ENCODE results near the gene LCK.

The LCK gene

GRCh38 chr1:32250893-32251716 lies at the start of gene LCK:
Gene LCK, plus strand, starts transcription at chr1:32251265. Its CDS starts 23,065 bp downstream, at chr1:32274330.
- Histone ChIP-seq H3K27me3 (ENCODE audit: control insufficient read depth, insufficient read depth, low read length) (no peaks in the 10 kb centered on the region), H3K9ac (ENCODE audit: low read length) (peak within 1 kb of the TSS; percentile 25), H3K9me3 (ENCODE audit: control insufficient read depth, low read length) (no peaks in the 10 kb centered on the region), H3K4me3 (ENCODE audit: low read length) (no peak within 1 kb of the TSS), H3K36me3 (ENCODE audit: control insufficient read depth, insufficient read depth, low read length) (no peaks in the 10 kb centered on the region), H3K4me1 (ENCODE audit: control insufficient read depth, insufficient read depth, low read length) (peaks cover 12% of the 10 kb centered on the region)

- Histone ChIP-seq H3K4me3 (ENCODE audit: low read length) (peak overlapping the region; percentile 32), H3K9me3 (ENCODE audit: control insufficient read depth, low read length) (no peaks in the 10 kb centered on the region), H3K9ac (ENCODE audit: low read length) (peak overlapping the region; percentile 73), H3K4me1 (ENCODE audit: control insufficient read depth, insufficient read depth, low read length) (peaks cover 47% of the 10 kb centered on the region), H3K36me3 (ENCODE audit: control insufficient read depth, insufficient read depth, low read length) (no peaks in the 10 kb centered on the region), H3K27me3 (ENCODE audit: control insufficient read depth, insufficient read depth, low read length) (no peaks in the 10 kb centered on the region)
Observed at GRCh38 chr1:32204943-32205361, 46.1 kb upstream of the LCK start.

GRCh38 chr1:32205401-32206370 lies 45.4 kb upstream of the LCK start, which contains the start of gene IQCC:
Gene IQCC, plus strand, starts transcription at chr1:32205671. Its CDS starts 11 bp downstream, at chr1:32205682.
- Histone ChIP-seq H3K36me3 (ENCODE audit: control insufficient read depth, insufficient read depth, low read length) (no peaks in the 10 kb centered on the region), H3K27me3 (ENCODE audit: control insufficient read depth, insufficient read depth, low read length) (no peaks in the 10 kb centered on the region), H3K9ac (ENCODE audit: low read length) (peak within 1 kb of the TSS; percentile 73), H3K4me1 (ENCODE audit: control insufficient read depth, insufficient read depth, low read length) (peaks cover 41% of the 10 kb centered on the region), H3K4me3 (ENCODE audit: low read length) (peak within 1 kb of the TSS; percentile 32), H3K9me3 (ENCODE audit: control insufficient read depth, low read length) (no peaks in the 10 kb centered on the region)

- H3K9me3 ChIP-seq (ENCODE audit: control insufficient read depth, low read length) = no peaks in the 10 kb centered on the region
- H3K27me3 ChIP-seq (ENCODE audit: control insufficient read depth, insufficient read depth, low read length) = no peaks in the 10 kb centered on the region
- no peak overlapping the region for H3K9ac ChIP-seq (ENCODE audit: low read length)
- peaks cover 31% of the 10 kb centered on the region for H3K4me1 ChIP-seq (ENCODE audit: control insufficient read depth, insufficient read depth, low read length)
- no peak overlapping the region for H3K4me3 ChIP-seq (ENCODE audit: low read length)
- H3K36me3 ChIP-seq (ENCODE audit: control insufficient read depth, insufficient read depth, low read length) = no peaks in the 10 kb centered on the region
Observed at GRCh38 chr1:32208469-32208868, 42.6 kb upstream of the LCK start.

DNA sequence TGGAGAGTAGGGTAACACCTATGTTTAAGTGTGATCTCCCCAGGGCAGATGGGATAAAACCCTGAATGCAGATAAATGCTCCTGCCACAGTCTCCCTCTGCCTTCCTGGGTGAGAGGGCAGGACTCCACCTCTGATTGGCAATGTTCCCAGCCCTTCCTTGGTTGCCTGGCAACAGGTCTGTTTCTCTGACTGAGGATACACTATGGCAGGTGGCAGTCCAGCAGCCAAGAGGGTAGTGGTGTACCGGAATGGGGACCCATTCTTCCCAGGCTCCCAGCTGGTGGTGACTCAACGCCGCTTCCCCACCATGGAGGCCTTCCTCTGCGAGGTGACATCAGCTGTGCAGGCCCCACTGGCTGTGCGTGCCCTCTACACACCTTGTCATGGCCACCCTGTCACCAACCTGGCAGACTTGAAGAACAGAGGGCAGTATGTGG lies 42.2 kb upstream of the LCK start, which contains the start of gene DCDC2B:
Gene DCDC2B (plus strand): TSS at position 199 of the 438 bp plus-strand sequence. CDS start 5 bp downstream, at position 204.
- Histone ChIP-seq H3K27me3 (ENCODE audit: control insufficient read depth, insufficient read depth, low read length) (no peaks in the 10 kb centered on the region), H3K36me3 (ENCODE audit: control insufficient read depth, insufficient read depth, low read length) (no peaks in the 10 kb centered on the region), H3K4me3 (ENCODE audit: low read length) (no peak within 1 kb of the TSS), H3K4me1 (ENCODE audit: control insufficient read depth, insufficient read depth, low read length) (peaks cover 31% of the 10 kb centered on the region), H3K9me3 (ENCODE audit: control insufficient read depth, low read length) (no peaks in the 10 kb centered on the region), H3K9ac (ENCODE audit: low read length) (no peak within 1 kb of the TSS)

- H3K9ac ChIP-seq (ENCODE audit: low read length) = no peak overlapping the region
- H3K4me3 ChIP-seq (ENCODE audit: low read length) = no peak overlapping the region
- no peaks in the 10 kb centered on the region for H3K9me3 ChIP-seq (ENCODE audit: control insufficient read depth, low read length)
- H3K36me3 ChIP-seq (ENCODE audit: control insufficient read depth, insufficient read depth, low read length) = peaks cover 11% of the 10 kb centered on the region
- no peaks in the 10 kb centered on the region for H3K27me3 ChIP-seq (ENCODE audit: control insufficient read depth, insufficient read depth, low read length)
- H3K4me1 ChIP-seq (ENCODE audit: control insufficient read depth, insufficient read depth, low read length) = peaks cover 19% of the 10 kb centered on the region
Observed at GRCh38 chr1:32215629-32216480, 35.2 kb upstream of the LCK start.

DNA sequence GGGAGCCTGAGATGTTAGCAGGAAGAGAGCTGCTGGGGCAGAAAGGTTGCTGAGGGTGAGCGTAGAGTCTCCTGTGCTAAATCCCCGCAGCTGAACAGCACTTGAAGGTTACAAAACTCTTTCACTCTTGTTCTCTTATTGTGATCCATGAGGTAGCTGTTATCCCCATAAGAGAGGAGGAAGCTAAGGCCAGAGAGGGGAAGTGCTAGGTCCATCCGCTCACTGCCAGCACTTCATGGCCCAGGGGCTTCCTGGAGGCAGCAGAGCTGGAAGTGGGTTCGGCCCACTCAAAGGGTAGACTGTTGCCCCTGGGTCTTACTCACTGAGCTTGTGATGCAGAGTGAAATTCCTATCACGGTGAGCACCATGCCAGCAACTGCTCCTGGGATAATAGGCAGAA lies 34.5 kb upstream of the LCK start:
- Histone ChIP-seq H3K9ac (ENCODE audit: low read length) (no peak overlapping the region), H3K4me1 (ENCODE audit: control insufficient read depth, insufficient read depth, low read length) (peaks cover 26% of the 10 kb centered on the region), H3K4me3 (ENCODE audit: low read length) (no peak overlapping the region), H3K9me3 (ENCODE audit: control insufficient read depth, low read length) (no peaks in the 10 kb centered on the region), H3K36me3 (ENCODE audit: control insufficient read depth, insufficient read depth, low read length) (peaks cover 11% of the 10 kb centered on the region), H3K27me3 (ENCODE audit: control insufficient read depth, insufficient read depth, low read length) (no peaks in the 10 kb centered on the region)

DNA sequence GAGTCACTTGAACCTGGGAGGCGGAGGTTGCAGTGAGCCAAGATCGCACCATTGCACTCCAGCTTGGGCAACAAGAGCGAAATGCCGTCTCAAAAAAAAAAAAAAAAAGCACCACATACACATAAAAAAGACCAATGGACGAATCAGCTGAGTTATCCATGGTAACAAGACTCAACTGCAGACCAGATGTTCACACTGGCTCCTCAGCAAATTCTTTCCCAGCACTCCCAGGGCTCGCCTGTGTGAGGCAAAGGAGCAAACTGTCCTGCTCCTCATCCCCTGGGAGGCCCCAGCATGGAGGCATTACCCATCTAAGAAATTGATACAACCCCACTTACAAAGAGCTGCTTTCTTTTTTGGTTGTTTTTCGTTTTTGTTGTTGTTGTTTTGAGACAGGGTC lies 32.0 kb upstream of the LCK start:
- Histone ChIP-seq H3K9ac (ENCODE audit: low read length) (no peak overlapping the region), H3K4me1 (ENCODE audit: control insufficient read depth, insufficient read depth, low read length) (peaks cover 39% of the 10 kb centered on the region), H3K36me3 (ENCODE audit: control insufficient read depth, insufficient read depth, low read length) (peaks cover 11% of the 10 kb centered on the region), H3K27me3 (ENCODE audit: control insufficient read depth, insufficient read depth, low read length) (no peaks in the 10 kb centered on the region), H3K9me3 (ENCODE audit: control insufficient read depth, low read length) (no peaks in the 10 kb centered on the region), H3K4me3 (ENCODE audit: low read length) (no peak overlapping the region)

DNA sequence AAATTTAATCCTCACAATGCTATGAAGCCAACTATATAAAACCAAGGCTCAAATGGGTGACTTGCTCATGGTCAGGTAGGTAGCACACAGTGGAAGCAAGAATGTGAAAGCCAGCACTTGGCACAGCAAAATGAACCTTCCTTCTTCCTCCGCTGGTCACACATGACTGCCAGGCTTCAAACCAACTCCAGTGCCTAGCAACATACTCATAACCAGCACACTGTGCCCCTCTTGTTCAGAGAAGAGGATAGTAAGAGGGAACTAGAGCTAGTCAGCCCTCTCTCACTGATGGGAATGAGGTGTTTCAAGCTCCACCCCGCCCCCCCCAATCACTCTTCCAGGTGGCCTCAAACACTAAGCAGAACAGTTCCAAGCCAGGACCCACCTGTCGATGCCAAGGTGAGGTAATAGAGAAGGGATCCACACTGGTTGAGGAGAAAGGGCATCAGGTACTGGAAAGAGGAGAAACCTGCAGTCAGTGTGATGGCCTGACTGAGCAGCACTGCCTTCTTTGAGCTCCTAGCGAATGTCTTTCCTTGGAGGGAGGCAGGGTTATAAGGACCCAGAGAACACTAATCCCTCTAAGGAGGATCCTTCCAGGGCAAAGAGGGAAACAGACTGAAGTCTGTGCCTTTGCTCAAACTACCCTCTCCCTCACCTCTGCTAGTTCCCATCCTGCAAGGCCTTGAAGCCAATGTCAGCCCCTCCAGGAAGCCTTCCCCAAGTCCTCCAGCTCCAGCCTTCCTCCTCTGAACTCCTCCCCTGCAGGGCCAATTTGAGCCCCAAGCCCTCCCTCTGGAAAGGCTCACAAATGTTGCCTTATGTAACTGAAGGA lies 30.1 kb upstream of the LCK start:
- H3K36me3 ChIP-seq (ENCODE audit: control insufficient read depth, insufficient read depth, low read length) = no peaks in the 10 kb centered on the region
- H3K27me3 ChIP-seq (ENCODE audit: control insufficient read depth, insufficient read depth, low read length) = no peaks in the 10 kb centered on the region
- H3K4me1 ChIP-seq (ENCODE audit: control insufficient read depth, insufficient read depth, low read length) = peaks cover 33% of the 10 kb centered on the region
- peak overlapping the region; percentile 99 for H3K9ac ChIP-seq (ENCODE audit: low read length)
- peak overlapping the region; percentile 94 for H3K4me3 ChIP-seq (ENCODE audit: low read length)
- no peaks in the 10 kb centered on the region for H3K9me3 ChIP-seq (ENCODE audit: control insufficient read depth, low read length)

GRCh38 chr1:32221581-32221979 lies 29.5 kb upstream of the LCK start:
- Histone ChIP-seq H3K4me3 (ENCODE audit: low read length) (peak overlapping the region; percentile 94), H3K27me3 (ENCODE audit: control insufficient read depth, insufficient read depth, low read length) (no peaks in the 10 kb centered on the region), H3K9me3 (ENCODE audit: control insufficient read depth, low read length) (no peaks in the 10 kb centered on the region), H3K4me1 (ENCODE audit: control insufficient read depth, insufficient read depth, low read length) (peaks cover 27% of the 10 kb centered on the region), H3K9ac (ENCODE audit: low read length) (peak overlapping the region; percentile 99), H3K36me3 (ENCODE audit: control insufficient read depth, insufficient read depth, low read length) (no peaks in the 10 kb centered on the region)

Data from mucosa of stomach (tissue), 1 donor.